A549 (cell line): ENCODE results near the gene SERTAD4. TPM values are rescaled to one million over a fixed set of nuclear protein-coding genes. Genes with fewer than 3 reads are reported as not detected.

Experiments used
- ATAC-seq, 2 experiments: fragments of 200-7000 bp in 1 of 2; fragments of >200 bp in 1 of 2; cut with Nextera tagmentation in 1 of 2; cut with Tn5 transposase in 1 of 2; 3 replicates each; pipeline versions ENCODE4 v1.8.0 to v1.9.1; 2018 to 2020; ENCODE audit warnings: mild to moderate bottlenecking in 1 of 2, moderate library complexity in 1 of 2
- CTCF ChIA-PET: fragments of 300-600 bp; sonication (Branson Sonifier 250); formaldehyde crosslinking; extraction: SDS; loops from one replicate; lab custom pipeline; 2021; ENCODE audit warnings: antibody characterized with exemption, inconsistent platforms; lab: Yijun Ruan, JAX
- POLR2A ChIA-PET: fragments of 350-600 bp; formaldehyde crosslinking; extraction: SDS; loops from one replicate; lab custom pipeline; 2021; ENCODE audit warnings: antibody characterized with exemption, inconsistent platforms; lab: Yijun Ruan, JAX
- DNase-seq, 2 experiments: peaks; one replicate each; pipeline versions ENCODE4 v3.0.0 to v3.0.0-alpha.2; 2011 to 2016; ENCODE audit warnings: low read depth in 1 of 2, low spot score in 1 of 2
- FAIRE-seq: peaks from 2 replicates; lab custom pipeline; 2011; peaks lifted over from hg19 to GRCh38; lab: Jason Lieb, UNC
- H3K27ac ChIP-seq, 2 experiments: fragments of >200 bp; sonication (Bioruptor Twin); formaldehyde crosslinking; 3 replicates each; pipeline ENCODE4 v1.5.1; 2016 to 2017
- H3K4me1 ChIP-seq: fragments of >200 bp; sonication (Bioruptor Twin); formaldehyde crosslinking; 3 replicates; pipeline ENCODE4 v1.6.1; 2016
- H3K4me2 ChIP-seq: fragments of >200 bp; sonication (Bioruptor Twin); formaldehyde crosslinking; 3 replicates; pipeline ENCODE4 v1.6.1; 2016
- H3K4me3 ChIP-seq: fragments of >200 bp; sonication (Bioruptor Twin); formaldehyde crosslinking; 3 replicates; pipeline ENCODE4 v1.5.1; 2016
- H3K9me3 ChIP-seq: fragments of >200 bp; sonication (Bioruptor Twin); formaldehyde crosslinking; 3 replicates; pipeline ENCODE4 v1.6.1; 2016
- BHLHE40 ChIP-seq: IDR thresholded peaks from 2 replicates; pipeline ENCODE4 v1.6.1; 2012; ENCODE audit warnings: low read depth, low read length, inconsistent platforms
- FOSB ChIP-seq: fragments of 250-450 bp; sonication (Bioruptor Pico); IDR thresholded peaks from 2 replicates; pipeline ENCODE4 v1.5.0; 2020; ENCODE audit warnings: mild to moderate bottlenecking, moderate library complexity
- GATA3 ChIP-seq: IDR thresholded peaks from 2 replicates; pipeline ENCODE4 v1.6.1; 2012; ENCODE audit warnings: borderline replicate concordance
- HEYL ChIP-seq: fragments of 250-450 bp; sonication (Bioruptor Pico); IDR thresholded peaks from 2 replicates; pipeline ENCODE4 v1.8.0; 2021; ENCODE audit warnings: mild to moderate bottlenecking, moderate library complexity
- HOXB13 ChIP-seq: fragments of 250-450 bp; sonication (Bioruptor Pico); IDR thresholded peaks from 2 replicates; pipeline ENCODE4 v1.5.0; 2020; ENCODE audit warnings: low read depth, mild to moderate bottlenecking, moderate library complexity
- HOXB5 ChIP-seq: fragments of 250-450 bp; sonication (Bioruptor Pico); IDR thresholded peaks from 2 replicates; pipeline ENCODE4 v1.5.0; 2020; ENCODE audit warnings: mild to moderate bottlenecking, moderate library complexity
- JUNB ChIP-seq: fragments of >200 bp; sonication (Bioruptor Twin); formaldehyde crosslinking; IDR thresholded peaks from 2 replicates; pipeline ENCODE4 v1.6.1; 2016
- KDM5A ChIP-seq: fragments of 200-600 bp; sonication (generic); IDR thresholded peaks from 2 replicates; pipeline ENCODE4 v1.6.1; 2016; ENCODE audit warnings: antibody characterized with exemption, mild to moderate bottlenecking
- MAFK ChIP-seq: fragments of 450-650 bp; IDR thresholded peaks from 2 replicates; pipeline ENCODE4 v1.6.1; 2014; ENCODE audit not compliant: partially characterized antibody
- POLR2A ChIP-seq: IDR thresholded peaks from 2 replicates; pipeline ENCODE4 v1.6.1; 2012; ENCODE audit warnings: mild to moderate bottlenecking, low read length
- POLR2AphosphoS2 ChIP-seq: conservative IDR thresholded peaks from 2 replicates; pipeline ENCODE4 v1.6.1; 2012; ENCODE audit warnings: low read length, improper control_type of control experiment, inconsistent platforms
- RAD21 ChIP-seq, 2 experiments: fragments of >200 bp in 1 of 2; sonication (Bioruptor Twin) in 1 of 2; formaldehyde crosslinking in 1 of 2; IDR thresholded peaks in 1 of 2; conservative IDR thresholded peaks in 1 of 2; 2 replicates in 1 of 2; 3 replicates in 1 of 2; pipeline ENCODE4 v1.6.1; 2012 to 2018; ENCODE audit warnings: inconsistent platforms in 1 of 2
- RCOR1 ChIP-seq: fragments of 150-350 bp; IDR thresholded peaks from 2 replicates; pipeline ENCODE4 v1.6.1; 2014; ENCODE audit warnings: antibody characterized with exemption, low read length, low read depth
- SMC3 ChIP-seq: fragments of >200 bp; sonication (Bioruptor Twin); formaldehyde crosslinking; IDR thresholded peaks from 3 replicates; pipeline ENCODE4 v1.6.1; 2018; ENCODE audit warnings: inconsistent platforms
- ZFP36 ChIP-seq: fragments of 450-650 bp; IDR thresholded peaks from 2 replicates; pipeline ENCODE4 v1.6.1; 2014; ENCODE audit warnings: borderline replicate concordance; ENCODE audit not compliant: partially characterized antibody
- WGBS: methylation state at CpG from one replicate; pipeline ENCODE4 v1.1.6; 2017; ENCODE audit errors: missing lambda C conversion rate; 5-methylcytosine and 5-hydroxymethylcytosine counted together
- polyA plus RNA-seq, 4 experiments: library from polyadenylated mRNA; depleted of rRNA in 3 of 4; stranded (reverse); fragments of >200 nt; fragmentation: RNase III in 1 of 4; extraction: RNeasy Plus Mini Kit Qiagen cat#74134 plus additional on column Dnase treatment in 1 of 4; gene quantifications; 2 replicates in 3 of 4; 3 replicates in 1 of 4; pipeline ENCODE4 v1.2.3, GENCODE V29; 2011 to 2017
- TF ChIP-seq, protein P1 (sequence below): fragments of >200 bp; sonication (Bioruptor Twin); formaldehyde crosslinking; IDR thresholded peaks from 3 replicates; pipeline ENCODE4 v1.5.1; 2016
- TF ChIP-seq, protein P2 (sequence below): fragments of 150-350 bp; IDR thresholded peaks from 2 replicates; pipeline ENCODE4 v1.6.1; 2014; ENCODE audit warnings: low read depth, mild to moderate bottlenecking, low read length
- TF ChIP-seq, protein P3 (sequence below): IDR thresholded peaks from 2 replicates; pipeline ENCODE4 v1.6.1; 2012; ENCODE audit warnings: low read depth, borderline replicate concordance

SERTAD4 gene
- polyA plus RNA-seq, 2 of the 4 experiments (the other 2 are of a cell fraction): 0.62 to 0.71 TPM

DNA sequence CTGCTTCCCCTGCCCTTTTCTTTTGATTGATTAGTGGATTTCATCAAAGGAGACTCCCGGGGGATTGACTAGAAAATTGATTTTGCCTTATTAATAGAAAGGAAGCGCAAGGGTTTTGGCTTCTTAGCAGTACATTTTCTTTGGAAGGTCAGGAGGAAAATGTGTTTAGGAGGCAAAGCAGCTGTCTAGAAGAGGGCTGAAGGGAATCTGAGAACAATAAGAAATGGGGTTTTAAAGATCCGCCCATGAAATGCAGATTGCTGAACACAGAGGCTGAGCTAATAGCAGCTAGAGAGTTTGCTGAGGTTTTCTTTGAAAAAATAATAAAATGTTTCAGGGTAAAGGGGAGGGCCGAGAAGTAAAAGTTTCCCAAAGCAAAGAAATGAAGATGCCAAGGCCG lies 4.9 kb downstream of the SERTAD4 start:
- 72% methylated on average over 5 of the region's 5 CpGs for WGBS
- peaks cover 17% of the 10 kb centered on the region for H3K4me1 ChIP-seq
- no peak overlapping the region for H3K4me2 ChIP-seq
- FAIRE-seq (no peak), ATAC-seq (no peak), DNase-seq (no peak)
- H3K9me3 ChIP-seq: no peaks in the 10 kb centered on the region
- POLR2A ChIA-PET: no interaction called here
- no peak overlapping the region for H3K4me3 ChIP-seq
- CTCF ChIA-PET: interaction anchor here (0.6 to 1.3 kb wide), 2 partner anchors 73 to 102 kb away, joined by 4 to 5 read pairs; no protein-coding TSS in a partner anchor
- H3K27ac ChIP-seq: no peak overlapping the region
- no peak for TF ChIP-seq RAD21 (conservative IDR thresholded peaks at IDR 0.05 in 1 of 2, IDR thresholded peaks at IDR 0.05 in 1 of 2)
- TF ChIP-seq, protein P1, sequence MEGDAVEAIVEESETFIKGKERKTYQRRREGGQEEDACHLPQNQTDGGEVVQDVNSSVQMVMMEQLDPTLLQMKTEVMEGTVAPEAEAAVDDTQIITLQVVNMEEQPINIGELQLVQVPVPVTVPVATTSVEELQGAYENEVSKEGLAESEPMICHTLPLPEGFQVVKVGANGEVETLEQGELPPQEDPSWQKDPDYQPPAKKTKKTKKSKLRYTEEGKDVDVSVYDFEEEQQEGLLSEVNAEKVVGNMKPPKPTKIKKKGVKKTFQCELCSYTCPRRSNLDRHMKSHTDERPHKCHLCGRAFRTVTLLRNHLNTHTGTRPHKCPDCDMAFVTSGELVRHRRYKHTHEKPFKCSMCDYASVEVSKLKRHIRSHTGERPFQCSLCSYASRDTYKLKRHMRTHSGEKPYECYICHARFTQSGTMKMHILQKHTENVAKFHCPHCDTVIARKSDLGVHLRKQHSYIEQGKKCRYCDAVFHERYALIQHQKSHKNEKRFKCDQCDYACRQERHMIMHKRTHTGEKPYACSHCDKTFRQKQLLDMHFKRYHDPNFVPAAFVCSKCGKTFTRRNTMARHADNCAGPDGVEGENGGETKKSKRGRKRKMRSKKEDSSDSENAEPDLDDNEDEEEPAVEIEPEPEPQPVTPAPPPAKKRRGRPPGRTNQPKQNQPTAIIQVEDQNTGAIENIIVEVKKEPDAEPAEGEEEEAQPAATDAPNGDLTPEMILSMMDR: no peak
- no peak for TF ChIP-seq RCOR1
- TF ChIP-seq, protein P2, sequence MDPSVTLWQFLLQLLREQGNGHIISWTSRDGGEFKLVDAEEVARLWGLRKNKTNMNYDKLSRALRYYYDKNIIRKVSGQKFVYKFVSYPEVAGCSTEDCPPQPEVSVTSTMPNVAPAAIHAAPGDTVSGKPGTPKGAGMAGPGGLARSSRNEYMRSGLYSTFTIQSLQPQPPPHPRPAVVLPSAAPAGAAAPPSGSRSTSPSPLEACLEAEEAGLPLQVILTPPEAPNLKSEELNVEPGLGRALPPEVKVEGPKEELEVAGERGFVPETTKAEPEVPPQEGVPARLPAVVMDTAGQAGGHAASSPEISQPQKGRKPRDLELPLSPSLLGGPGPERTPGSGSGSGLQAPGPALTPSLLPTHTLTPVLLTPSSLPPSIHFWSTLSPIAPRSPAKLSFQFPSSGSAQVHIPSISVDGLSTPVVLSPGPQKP: no peak
- TF ChIP-seq HOXB13: no peak

DNA sequence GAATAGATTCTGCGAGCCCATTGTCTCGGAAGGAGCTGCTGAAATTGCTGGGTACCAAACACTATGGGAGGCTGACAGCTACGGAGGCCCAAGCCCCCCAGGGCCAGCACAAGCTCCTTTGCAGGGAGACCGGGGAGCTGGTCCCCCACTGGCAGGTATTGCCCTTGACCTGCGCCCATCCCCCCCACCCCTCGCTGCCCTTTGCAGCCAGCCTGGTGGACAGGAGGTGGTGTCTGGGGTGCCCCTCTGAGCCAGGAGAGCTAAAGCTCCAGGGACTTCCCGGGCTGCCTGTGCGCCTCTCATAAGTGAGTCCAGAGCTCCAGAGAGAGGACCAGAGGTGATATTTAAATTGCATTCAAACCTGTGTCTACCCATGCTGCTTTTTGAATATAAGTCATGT lies 5.4 kb downstream of the SERTAD4 start:
- ChIA-PET CTCF (interaction anchor here (0.9 kb wide), 1 partner anchor 72 kb away, joined by 5 read pairs; no protein-coding TSS in a partner anchor), POLR2A (interaction anchor here (0.7 kb wide), 1 partner anchor 895 kb away, joined by 5 read pairs; no protein-coding TSS in a partner anchor)
- DNase-seq: no peak
- Histone ChIP-seq H3K4me3 (no peak overlapping the region), H3K4me2 (no peak overlapping the region), H3K4me1 (peaks cover 17% of the 10 kb centered on the region), H3K27ac (no peak overlapping the region), H3K9me3 (no peaks in the 10 kb centered on the region)
- TF ChIP-seq, protein P3, sequence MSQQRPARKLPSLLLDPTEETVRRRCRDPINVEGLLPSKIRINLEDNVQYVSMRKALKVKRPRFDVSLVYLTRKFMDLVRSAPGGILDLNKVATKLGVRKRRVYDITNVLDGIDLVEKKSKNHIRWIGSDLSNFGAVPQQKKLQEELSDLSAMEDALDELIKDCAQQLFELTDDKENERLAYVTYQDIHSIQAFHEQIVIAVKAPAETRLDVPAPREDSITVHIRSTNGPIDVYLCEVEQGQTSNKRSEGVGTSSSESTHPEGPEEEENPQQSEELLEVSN: no peak
- no peak for TF ChIP-seq BHLHE40
- TF ChIP-seq POLR2AphosphoS2: no peak
- TF ChIP-seq POLR2A: no peak
- TF ChIP-seq, protein P1: no peak
- TF ChIP-seq MAFK: no peak
- no peak for TF ChIP-seq ZFP36
- TF ChIP-seq KDM5A: no peak
- no peak for TF ChIP-seq HEYL
- TF ChIP-seq RAD21 (conservative IDR thresholded peaks at IDR 0.05 in 1 of 2, IDR thresholded peaks at IDR 0.05 in 1 of 2): no peak
- TF ChIP-seq HOXB5 (CRISPR knock-in tag): no peak
- no peak for TF ChIP-seq GATA3
- WGBS: 85% methylated on average over 8 of the region's 8 CpGs
- no peak for FAIRE-seq
- no peak for ATAC-seq

DNA sequence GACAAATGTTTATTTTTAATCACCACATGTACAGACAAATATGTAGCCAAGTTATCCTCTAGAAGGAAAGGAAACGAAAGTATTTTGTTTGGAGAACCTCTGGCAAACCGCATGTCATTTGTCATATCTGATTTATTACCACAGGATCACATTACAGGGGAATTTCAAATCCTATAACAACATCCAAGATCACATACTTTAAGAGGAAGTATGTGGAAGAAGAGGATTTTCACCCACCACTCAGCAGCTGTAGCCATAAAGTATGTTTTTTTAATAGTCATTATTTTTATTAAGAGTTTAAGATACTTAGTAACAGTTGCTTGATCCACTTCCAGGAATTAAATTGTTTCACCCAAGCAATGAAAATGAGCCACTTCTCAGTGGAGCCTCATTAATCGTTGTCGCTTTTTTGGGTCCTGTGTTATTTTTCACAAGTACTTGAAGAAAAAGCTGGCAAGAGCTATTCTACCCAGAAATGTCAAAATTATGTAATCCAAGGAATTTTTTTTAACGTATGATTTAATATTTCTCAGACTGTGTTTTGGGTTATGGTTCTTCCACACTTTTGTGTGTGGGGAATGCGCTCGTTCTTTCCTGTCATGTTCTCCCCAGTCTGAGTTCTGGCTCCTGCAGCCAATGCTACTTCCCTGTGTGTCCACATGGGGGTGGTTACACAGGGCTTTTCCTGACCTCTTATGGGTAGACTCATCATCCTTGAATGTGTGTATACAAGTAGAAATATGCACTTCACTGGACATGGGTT lies 6.9 kb downstream of the SERTAD4 start:
- POLR2A ChIA-PET: no interaction called here
- Histone ChIP-seq H3K4me3 (no peak overlapping the region), H3K4me2 (peak overlapping the region; percentile 21; the same call in 1 of the 3 replicates), H3K27ac (no peak overlapping the region), H3K4me1 (peaks cover 14% of the 10 kb centered on the region), H3K9me3 (no peaks in the 10 kb centered on the region)
- TF ChIP-seq RAD21 (conservative IDR thresholded peaks at IDR 0.05 in 1 of 2, IDR thresholded peaks at IDR 0.05 in 1 of 2): peak; percentile 22 to 26; a peak in 2 of 5 replicates
- TF ChIP-seq FOSB (CRISPR knock-in tag): no peak
- TF ChIP-seq, protein P1: peak; percentile 27
- no peak for TF ChIP-seq JUNB
- TF ChIP-seq SMC3: peak; percentile 34
- FAIRE-seq (peak; percentile 70), DNase-seq (peak; percentile 37 to 51), ATAC-seq (peak; percentile 81 to 95)
- 53% methylated on average over 7 of the region's 7 CpGs for WGBS
- CTCF ChIA-PET: interaction anchor here (0.9 to 2.3 kb wide), 9 partner anchors 8 to 71 kb away, joined by 3 to 9 read pairs (median 5); no protein-coding TSS in a partner anchor
